Tibial artery (tissue), 4 donors: ENCODE data around the gene FBLN5.

ENCODE experiments used
- DNase-seq, 2 donors: peaks; one replicate each; pipeline ENCODE4 v3.0.0-alpha.2; 2019
- H3K27ac ChIP-seq, 2 donors: fragments of 200-600 bp; sonication (generic) in 1 of 2; 1 replicate in 1 of 2; 2 replicates in 1 of 2; pipeline ENCODE4 v1.5.1; 2018 to 2019; ENCODE audit warnings: mild to moderate bottlenecking in 1 of 2
- H3K27me3 ChIP-seq, 2 donors: fragments of 200-600 bp; sonication (generic) in 1 of 2; one replicate each; pipeline versions ENCODE4 v1.5.1 to v1.6.0; 2016 to 2019
- H3K36me3 ChIP-seq, 3 donors: fragments of 200-600 bp; sonication (generic) in 2 of 3; one replicate each; pipeline ENCODE4 v1.5.1; 2016 to 2019; ENCODE audit warnings: mild to moderate bottlenecking in 2 of 3
- H3K4me1 ChIP-seq, 4 donors: fragments of 200-600 bp; sonication (generic) in 2 of 4; 1 replicate in 3 of 4; 2 replicates in 1 of 4; pipeline ENCODE4 v1.5.1; 2016 to 2019
- H3K4me3 ChIP-seq, 2 donors: fragments of 200-600 bp; sonication (generic) in 1 of 2; 1 replicate in 1 of 2; 2 replicates in 1 of 2; pipeline ENCODE4 v1.5.1; 2018 to 2019; ENCODE audit warnings: mild to moderate bottlenecking in 2 of 2
- H3K9me3 ChIP-seq, 3 donors: fragments of 200-600 bp; sonication (generic) in 1 of 3; one replicate each; pipeline ENCODE4 v1.5.1; 2016 to 2019
- CTCF ChIP-seq, 2 experiments: fragments of 200-600 bp in 1 of 2; fragments of 450-650 bp in 1 of 2; IDR thresholded peaks; one replicate each; pipeline ENCODE4 v1.5.1; 2017 to 2019; ENCODE audit warnings: antibody characterized with exemption in 2 of 2, mild to moderate bottlenecking in 1 of 2, moderate library complexity in 1 of 2
- intact Hi-C: fragments of 100-400 bp; cut with DNase I; formaldehyde crosslinking; loops from one replicate; pipeline ENCODE4 v1.15.0; 2023; ENCODE audit warnings: low total_unique reads

Gene FBLN5

GRCh38 chr14:91918186-91918883, 29.2 kb downstream of the FBLN5 start:
- DNase-seq, result no peak
- no peak for TF ChIP-seq CTCF (IDR thresholded peaks at IDR 0.05)
- intact Hi-C loops, result no loop called here

GRCh38 chr14:91912035-91912434, 35.5 kb downstream of the FBLN5 start:
- no peak overlapping the region for H3K4me3 ChIP-seq
- H3K27ac ChIP-seq, result peak overlapping the region in 1 of 2 donors; percentile 12
- intact Hi-C loops, result no loop called here
- no peak for TF ChIP-seq CTCF (IDR thresholded peaks at IDR 0.05)
- peaks cover 0 to 7% (median 0%) of the 10 kb centered on the region in 3 donors for H3K36me3 ChIP-seq
- no peaks in the 10 kb centered on the region for H3K27me3 ChIP-seq
- no peak for DNase-seq
- H3K4me1 ChIP-seq, result peaks cover 0 to 21% (median 8%) of the 10 kb centered on the region in 4 donors
- H3K9me3 ChIP-seq, result no peaks in the 10 kb centered on the region

More at GRCh38 chr14:91918186-91918883, 29.2 kb downstream of the FBLN5 start:
- H3K36me3 ChIP-seq, result peaks cover 0 to 7% (median 0%) of the 10 kb centered on the region in 3 donors
- H3K27ac ChIP-seq, result peak overlapping the region; percentile 60 to 71
- no peaks in the 10 kb centered on the region for H3K27me3 ChIP-seq
- no peaks in the 10 kb centered on the region for H3K9me3 ChIP-seq
- H3K4me1 ChIP-seq, result peaks cover 0 to 63% (median 44%) of the 10 kb centered on the region in 4 donors
- H3K4me3 ChIP-seq, result no peak overlapping the region

GRCh38 chr14:91911474-91912032, 35.9 kb downstream of the FBLN5 start:
- H3K9me3 ChIP-seq, result no peaks in the 10 kb centered on the region
- no peaks in the 10 kb centered on the region for H3K27me3 ChIP-seq
- no peak overlapping the region for H3K4me3 ChIP-seq
- TF ChIP-seq CTCF (IDR thresholded peaks at IDR 0.05), result peak; percentile 37
- H3K36me3 ChIP-seq, result peaks cover 0 to 7% (median 0%) of the 10 kb centered on the region in 3 donors
- peaks cover 0 to 21% (median 8%) of the 10 kb centered on the region in 4 donors for H3K4me1 ChIP-seq
- intact Hi-C loops, result no loop called here
- DNase-seq, result no peak
- H3K27ac ChIP-seq, result peak overlapping the region in 1 of 2 donors; percentile 43

- Histone ChIP-seq H3K36me3 (no peaks in the 10 kb centered on the region), H3K4me3 (no peak overlapping the region), H3K27me3 (no peaks in the 10 kb centered on the region), H3K4me1 (peaks cover 0 to 24% (median 12%) of the 10 kb centered on the region in 4 donors), H3K27ac (no peak overlapping the region), H3K9me3 (no peaks in the 10 kb centered on the region)
- TF ChIP-seq CTCF (IDR thresholded peaks at IDR 0.05), result no peak
- no peak for DNase-seq
- intact Hi-C loops, result no loop called here
These were observed 37.3 kb downstream of the FBLN5 start for GRCh38 chr14:91910196-91910595.

- Histone ChIP-seq H3K9me3 (no peaks in the 10 kb centered on the region), H3K4me1 (peaks cover 0 to 51% (median 32%) of the 10 kb centered on the region in 4 donors), H3K27me3 (no peaks in the 10 kb centered on the region), H3K27ac (peak overlapping the region in 1 of 2 donors; percentile 30), H3K4me3 (no peak overlapping the region), H3K36me3 (no peaks in the 10 kb centered on the region)
- no peak for DNase-seq
- intact Hi-C loops, result loop anchor here (2.0 kb wide), 1 partner anchor 68 kb away; no protein-coding TSS in a partner anchor
- no peak for TF ChIP-seq CTCF (IDR thresholded peaks at IDR 0.05)
These were observed 41.1 kb downstream of the FBLN5 start for GRCh38 chr14:91906374-91906773.
